Fibroblast of mammary gland (primary cell): ENCODE results near the gene ODC1.
"Not testable (repeated sequence)": the region's sequence is repeated elsewhere in the genome, so short reads cannot be mapped to it uniquely, and the experiment has no call there.

Experiments used
- DNase-seq: peaks from one replicate; pipeline ENCODE4 v3.0.0-alpha.2; 2010; ENCODE audit warnings: low read depth
- H3K4me3 ChIP-seq: 2 replicates; pipeline ENCODE4 v1.5.1; 2011; ENCODE audit warnings: low read depth, mild to moderate bottlenecking, low read length, moderate library complexity; ENCODE audit not compliant: control insufficient read depth
- CTCF ChIP-seq: conservative IDR thresholded peaks from 2 replicates; pipeline ENCODE4 v1.5.1; 2011; ENCODE audit warnings: low read depth, low read length, inconsistent platforms; ENCODE audit not compliant: control insufficient read depth, insufficient read depth

The ODC1 gene

GRCh38 chr2:10448576-10449485 is 704 bp upstream of the ODC1 start:
- H3K4me3 ChIP-seq = peak overlapping the region; percentile 58
- DNase-seq = peak; percentile 79

GRCh38 chr2:10447300-10447894 is 730 bp downstream of the ODC1 start:
- H3K4me3 ChIP-seq = peak overlapping the region; percentile 63
- DNase-seq = peak; percentile 38
- no peak for TF ChIP-seq CTCF

More at GRCh38 chr2:10448576-10449485, 704 bp upstream of the ODC1 start:
- no peak for TF ChIP-seq CTCF

- H3K4me3 ChIP-seq = peak overlapping the region; percentile 63
- TF ChIP-seq CTCF = no peak
- no peak for DNase-seq
Measured at GRCh38 chr2:10446631-10447030, 1.5 kb downstream of the ODC1 start.

- no peak for TF ChIP-seq CTCF
- H3K4me3 ChIP-seq = no peak overlapping the region
- no peak for DNase-seq
Measured at GRCh38 chr2:10444463-10444862, 3.7 kb downstream of the ODC1 start.

GRCh38 chr2:10442469-10443126 is 5.5 kb downstream of the ODC1 start:
- not testable (repeated sequence) for DNase-seq, H3K4me3 ChIP-seq

- no peak overlapping the region for H3K4me3 ChIP-seq
- TF ChIP-seq CTCF = no peak
- DNase-seq = no peak
Measured at GRCh38 chr2:10441948-10442347, 6.2 kb downstream of the ODC1 start.

GRCh38 chr2:10440736-10441135 is 7.4 kb downstream of the ODC1 start:
- no peak for DNase-seq
- no peak for TF ChIP-seq CTCF
- no peak overlapping the region for H3K4me3 ChIP-seq
